GM12865 (cell line): Measurements from ENCODE around the gene CDH11.

ENCODE experiments used
- DNase-seq: peaks from one replicate; pipeline ENCODE4 v3.0.0; 2010; ENCODE audit warnings: low read depth
- H3K4me3 ChIP-seq: 2 replicates; pipeline ENCODE4 v1.5.1; 2011; ENCODE audit warnings: mild to moderate bottlenecking, low read depth, low read length, control low read depth
- TF ChIP-seq, protein P1 (sequence below): IDR thresholded peaks from 2 replicates; pipeline ENCODE4 v1.5.1; 2011; ENCODE audit warnings: low read length, control low read depth, low read depth, inconsistent platforms; ENCODE audit not compliant: insufficient read depth; ENCODE audit errors: missing control alignments

Gene CDH11

DNA sequence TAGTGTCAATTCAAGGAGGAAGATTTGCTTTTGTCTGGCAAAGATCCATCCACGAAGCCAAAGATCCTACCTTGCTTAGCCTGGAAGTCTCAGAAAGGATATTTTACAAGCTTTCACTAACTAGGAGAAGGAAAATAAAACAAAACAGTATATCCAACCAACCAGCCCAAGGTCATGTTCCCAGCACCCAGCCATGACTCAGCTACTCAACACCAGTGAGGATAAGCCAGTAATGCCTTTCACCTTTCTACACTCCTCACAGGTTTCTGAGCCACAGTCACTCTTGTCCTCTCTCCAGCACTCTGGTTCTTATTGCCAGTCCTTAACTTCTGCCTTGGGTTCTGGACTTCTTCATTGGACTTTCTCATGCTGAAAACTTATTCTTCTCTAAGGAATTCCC lies 116.2 kb downstream of the CDH11 start:
- no peak for DNase-seq

DNA sequence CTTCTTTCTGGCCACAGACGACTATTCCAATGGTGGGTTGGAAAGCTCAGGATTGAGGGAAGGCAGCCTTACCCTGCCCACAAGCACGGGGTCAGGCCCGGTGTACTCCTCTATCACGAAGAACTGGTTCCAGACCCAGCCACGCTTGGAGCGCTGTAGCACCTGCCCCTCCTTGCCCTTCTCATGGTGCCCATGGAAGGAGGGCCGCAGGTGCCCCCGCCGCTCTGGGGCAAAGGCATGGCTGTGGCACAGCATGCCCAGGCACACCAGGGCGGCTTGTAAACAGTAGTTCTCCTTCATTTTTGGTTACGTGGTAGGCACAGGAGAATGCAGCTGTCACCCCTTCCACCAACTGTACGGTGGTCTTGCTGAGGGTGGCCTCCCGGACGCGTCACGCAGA lies 117.3 kb downstream of the CDH11 start:
- no peak overlapping the region for H3K4me3 ChIP-seq
- TF ChIP-seq, protein P1, sequence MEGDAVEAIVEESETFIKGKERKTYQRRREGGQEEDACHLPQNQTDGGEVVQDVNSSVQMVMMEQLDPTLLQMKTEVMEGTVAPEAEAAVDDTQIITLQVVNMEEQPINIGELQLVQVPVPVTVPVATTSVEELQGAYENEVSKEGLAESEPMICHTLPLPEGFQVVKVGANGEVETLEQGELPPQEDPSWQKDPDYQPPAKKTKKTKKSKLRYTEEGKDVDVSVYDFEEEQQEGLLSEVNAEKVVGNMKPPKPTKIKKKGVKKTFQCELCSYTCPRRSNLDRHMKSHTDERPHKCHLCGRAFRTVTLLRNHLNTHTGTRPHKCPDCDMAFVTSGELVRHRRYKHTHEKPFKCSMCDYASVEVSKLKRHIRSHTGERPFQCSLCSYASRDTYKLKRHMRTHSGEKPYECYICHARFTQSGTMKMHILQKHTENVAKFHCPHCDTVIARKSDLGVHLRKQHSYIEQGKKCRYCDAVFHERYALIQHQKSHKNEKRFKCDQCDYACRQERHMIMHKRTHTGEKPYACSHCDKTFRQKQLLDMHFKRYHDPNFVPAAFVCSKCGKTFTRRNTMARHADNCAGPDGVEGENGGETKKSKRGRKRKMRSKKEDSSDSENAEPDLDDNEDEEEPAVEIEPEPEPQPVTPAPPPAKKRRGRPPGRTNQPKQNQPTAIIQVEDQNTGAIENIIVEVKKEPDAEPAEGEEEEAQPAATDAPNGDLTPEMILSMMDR = no peak
- no peak for DNase-seq

More for the DNA sequence above, 116.2 kb downstream of the CDH11 start:
- TF ChIP-seq, protein P1 = no peak
- H3K4me3 ChIP-seq = no peak overlapping the region

DNA sequence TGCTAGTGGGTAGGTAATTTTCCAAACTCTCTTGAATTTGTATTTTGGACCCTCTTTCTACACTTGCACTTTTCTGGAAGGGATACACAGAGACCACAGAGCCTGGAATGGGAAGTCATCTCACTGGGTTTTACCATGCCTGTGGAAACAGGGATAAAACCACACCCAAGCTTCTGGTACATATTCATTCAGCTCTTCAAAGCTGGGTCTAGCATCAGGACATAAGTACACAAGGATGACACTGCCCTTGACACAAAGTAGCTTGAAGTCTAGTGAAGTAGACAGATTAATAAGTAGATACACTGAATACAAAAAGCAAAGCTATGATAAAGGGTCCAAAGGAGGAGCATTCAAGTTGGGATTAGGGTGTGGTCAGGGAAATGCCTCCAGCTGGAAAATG lies 118.2 kb downstream of the CDH11 start:
- no peak for DNase-seq
- TF ChIP-seq, protein P1 = no peak
- H3K4me3 ChIP-seq = no peak overlapping the region

DNA sequence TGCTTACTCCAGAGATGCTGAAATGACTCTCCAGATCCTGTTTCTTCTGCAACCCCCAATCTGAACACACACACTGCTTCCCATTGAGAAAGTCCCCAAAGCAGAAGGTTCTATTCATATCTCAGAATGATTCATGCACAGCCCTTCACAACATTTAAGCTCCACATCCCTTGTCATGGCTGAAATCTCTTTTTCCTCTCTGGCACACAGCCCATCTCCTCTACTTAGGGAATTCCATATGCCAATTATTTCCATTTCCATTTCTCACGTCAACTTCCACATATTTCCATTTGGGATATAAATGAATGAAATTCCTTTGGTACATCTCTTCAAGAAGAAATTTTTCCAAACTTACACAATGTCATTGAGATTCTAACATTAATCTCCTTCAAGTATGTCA lies 119.6 kb downstream of the CDH11 start:
- H3K4me3 ChIP-seq = no peak overlapping the region
- DNase-seq = no peak
- TF ChIP-seq, protein P1 = no peak

DNA sequence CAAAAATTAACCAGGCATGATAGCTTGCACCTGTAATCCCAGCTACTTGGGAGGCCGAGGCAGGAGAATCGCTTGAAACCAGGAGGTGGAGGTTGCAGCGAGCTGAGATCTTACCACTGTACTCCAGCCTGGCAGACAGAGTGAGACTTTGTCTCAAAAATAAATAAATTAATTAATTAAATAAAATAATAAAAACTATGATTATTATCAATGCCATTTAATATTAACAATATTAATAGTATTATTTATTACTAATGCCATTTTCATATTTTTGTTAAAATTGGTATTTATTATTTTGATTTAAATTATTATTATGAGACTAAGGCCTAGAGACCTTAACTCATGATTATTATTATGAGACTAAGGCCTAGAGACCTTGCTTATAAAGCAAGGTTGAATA lies 121.2 kb downstream of the CDH11 start:
- H3K4me3 ChIP-seq = no peak overlapping the region
- TF ChIP-seq, protein P1 = no peak
- DNase-seq = no peak

DNA sequence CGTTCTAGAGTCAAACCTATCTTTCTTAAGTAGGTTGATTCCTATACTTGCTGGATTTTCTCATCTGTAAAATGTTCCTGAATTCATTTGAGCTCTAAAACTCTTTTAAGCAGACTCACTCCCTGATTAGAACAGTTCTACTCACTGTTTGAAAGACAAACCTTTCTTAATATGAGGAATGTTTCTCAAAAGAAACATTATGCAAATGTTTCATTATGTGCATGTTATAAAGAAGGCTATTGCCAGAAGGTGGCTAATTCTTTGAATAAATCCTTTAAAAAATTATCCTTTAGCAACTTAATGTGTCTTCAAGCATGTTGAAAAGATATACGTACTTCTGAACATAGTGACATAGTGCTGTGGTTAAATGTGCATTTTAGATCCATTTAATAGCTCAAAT lies 124.1 kb downstream of the CDH11 start:
- TF ChIP-seq, protein P1 = no peak
- no peak for DNase-seq
- no peak overlapping the region for H3K4me3 ChIP-seq

DNA sequence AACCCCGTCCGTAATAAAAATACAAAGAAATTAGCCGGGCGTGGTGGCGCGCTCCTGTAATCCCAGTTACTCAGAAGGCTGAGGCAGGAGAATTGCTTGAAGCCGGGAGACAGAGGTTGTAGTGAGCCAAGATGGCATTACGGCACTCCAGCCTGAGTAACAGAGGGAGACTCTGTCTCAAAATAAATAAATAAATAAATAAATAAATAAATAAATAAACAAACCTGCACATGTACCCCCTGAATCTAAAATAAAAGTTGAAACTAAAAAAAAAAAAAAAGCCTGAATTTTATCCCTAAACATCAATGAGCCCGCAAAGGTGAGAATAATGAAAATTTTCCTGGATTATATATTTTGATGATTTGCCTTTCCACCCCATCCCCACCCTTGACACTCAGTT lies 124.7 kb downstream of the CDH11 start:
- no peak overlapping the region for H3K4me3 ChIP-seq
- no peak for DNase-seq
- TF ChIP-seq, protein P1 = no peak
